AG10803 (cell line): ENCODE measurements around the gene ARID1B.

Experiments used
- DNase-seq: peaks from one replicate; pipeline ENCODE4 v3.0.0; 2010; ENCODE audit warnings: low read depth
- H3K4me3 ChIP-seq: 2 replicates; pipeline ENCODE4 v1.5.1; 2011; ENCODE audit warnings: mild to moderate bottlenecking, low read length, control low read depth
- CTCF ChIP-seq: conservative IDR thresholded peaks from 2 replicates; pipeline ENCODE4 v1.5.1; 2011; ENCODE audit warnings: mild to moderate bottlenecking, low read length, control low read depth, inconsistent platforms

The ARID1B gene

DNA sequence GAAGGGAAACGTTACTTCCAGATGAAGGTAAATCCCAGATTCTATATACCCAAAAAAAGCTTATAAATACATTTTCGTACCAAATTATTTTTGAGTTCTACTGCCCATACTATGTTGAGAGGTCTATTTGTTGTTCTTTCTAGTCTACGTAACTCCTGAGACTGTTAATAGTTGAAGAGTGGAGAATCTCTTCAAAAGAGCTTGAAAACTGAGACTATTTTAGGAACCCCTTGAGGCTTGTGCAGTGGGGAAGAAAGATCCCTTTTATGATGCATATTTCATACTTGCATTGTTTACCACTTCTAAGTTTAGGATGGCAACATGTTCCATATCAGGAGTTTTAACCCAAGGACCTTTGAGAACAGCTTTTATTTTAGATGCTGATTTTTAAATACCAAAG lies 301.1 kb downstream of the ARID1B start:
- no peak for TF ChIP-seq CTCF
- DNase-seq: no peak
- H3K4me3 ChIP-seq: no peak overlapping the region

- TF ChIP-seq CTCF: no peak
- no peak for DNase-seq
- H3K4me3 ChIP-seq: no peak overlapping the region
Observed at GRCh38 chr6:157079277-157079676, 302.1 kb downstream of the ARID1B start.

- TF ChIP-seq CTCF: no peak
- H3K4me3 ChIP-seq: no peak overlapping the region
- DNase-seq: no peak
Observed at GRCh38 chr6:157079771-157080170, 302.6 kb downstream of the ARID1B start.

DNA sequence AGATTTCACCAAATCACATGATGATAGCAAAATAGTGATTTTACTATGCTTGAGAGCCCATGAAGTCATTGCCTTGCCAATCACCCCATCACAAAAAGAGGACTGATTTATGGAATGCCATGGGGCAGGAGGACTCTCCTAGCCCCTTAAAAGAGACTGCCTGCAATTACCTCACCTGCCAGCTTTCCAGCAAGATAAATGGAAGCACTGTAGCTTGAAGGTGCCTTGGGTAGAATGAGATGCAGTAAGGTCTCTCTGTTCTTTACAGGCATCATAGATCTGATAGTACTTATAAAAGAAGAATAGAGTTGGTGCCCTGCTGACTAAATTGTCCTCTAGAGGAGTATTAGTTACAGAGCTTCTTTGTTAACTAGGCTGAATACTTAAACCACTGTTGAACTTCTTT lies 303.8 kb downstream of the ARID1B start:
- TF ChIP-seq CTCF: no peak
- DNase-seq: no peak
- H3K4me3 ChIP-seq: no peak overlapping the region

GRCh38 chr6:157083343-157083742 lies 306.2 kb downstream of the ARID1B start:
- H3K4me3 ChIP-seq: no peak overlapping the region
- TF ChIP-seq CTCF: no peak
- no peak for DNase-seq

- no peak for TF ChIP-seq CTCF
- H3K4me3 ChIP-seq: no peak overlapping the region
- no peak for DNase-seq
Observed at GRCh38 chr6:157086632-157087031, 309.5 kb downstream of the ARID1B start.

DNA sequence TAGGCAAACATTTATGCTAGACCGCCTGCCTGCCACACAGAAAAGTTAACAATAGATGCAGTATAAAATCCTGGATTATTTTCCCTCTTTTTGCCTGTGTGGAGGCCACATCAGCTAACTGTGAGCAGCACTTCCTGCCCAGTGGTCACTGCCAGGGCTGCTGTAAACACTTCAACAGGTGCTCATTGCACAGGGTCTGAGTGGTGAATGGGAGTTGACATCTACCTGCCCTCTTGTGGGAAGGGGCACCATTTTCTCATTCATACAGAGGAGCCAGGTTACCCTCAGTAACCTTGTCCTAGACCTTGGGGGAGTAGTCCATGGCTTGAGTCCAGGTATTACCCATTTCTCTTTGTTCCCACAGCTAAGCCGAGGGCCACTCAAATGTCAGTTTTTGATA lies 310.8 kb downstream of the ARID1B start:
- no peak for DNase-seq
- H3K4me3 ChIP-seq: no peak overlapping the region
- TF ChIP-seq CTCF: no peak
